MCF 10A (cell line): ENCODE results near the gene CBFA2T3. TPM values are rescaled to one million over a fixed set of nuclear protein-coding genes. Genes with fewer than 3 reads are reported as not detected.

Experiments used
- BruUV-seq: library from RNA; stranded (reverse); fragments of 400-500 nt; replicated peaks from 2 replicates; lab custom pipeline; 2021; lab: Mats Ljungman, UMichigan
- CTCF ChIA-PET: fragments of 300-600 bp; sonication (Branson Sonifier 250); formaldehyde crosslinking; extraction: SDS; loops from one replicate; lab custom pipeline; 2021; ENCODE audit warnings: antibody characterized with exemption, inconsistent platforms; lab: Yijun Ruan, JAX
- POLR2A ChIA-PET: fragments of 300-600, 350-650 bp; sonication (Branson Sonifier 250); formaldehyde crosslinking; extraction: SDS; loops from one replicate; lab custom pipeline; 2020; ENCODE audit warnings: antibody characterized with exemption, inconsistent platforms; lab: Yijun Ruan, JAX
- DNase-seq: peaks from one replicate; pipeline ENCODE4 v3.0.0-alpha.2; 2018; ENCODE audit not compliant: unreplicated experiment
- H3K27ac Mint-ChIP-seq: one replicate; pipeline ENCODE4 v1.8.0; 2022; ENCODE audit warnings: mild to moderate bottlenecking, low read depth, mixed read lengths; ENCODE audit not compliant: unreplicated experiment
- H3K27me3 Mint-ChIP-seq: one replicate; pipeline ENCODE4 v1.8.0; 2022; ENCODE audit warnings: mixed read lengths; ENCODE audit not compliant: insufficient read depth, unreplicated experiment
- H3K36me3 Mint-ChIP-seq: one replicate; pipeline ENCODE4 v1.8.0; 2022; ENCODE audit warnings: mild to moderate bottlenecking, moderate library complexity, mixed read lengths; ENCODE audit not compliant: insufficient read depth, unreplicated experiment
- H3K4me1 Mint-ChIP-seq: one replicate; pipeline ENCODE4 v1.8.0; 2022; ENCODE audit warnings: mixed read lengths; ENCODE audit not compliant: insufficient read depth, unreplicated experiment
- H3K4me3 Mint-ChIP-seq: one replicate; pipeline ENCODE4 v1.8.0; 2022; ENCODE audit warnings: mild to moderate bottlenecking, moderate library complexity, mixed read lengths; ENCODE audit not compliant: unreplicated experiment
- H3K9me3 Mint-ChIP-seq: one replicate; pipeline ENCODE4 v1.8.0; 2022; ENCODE audit warnings: mixed read lengths; ENCODE audit not compliant: unreplicated experiment
- CTCF ChIP-seq: fragments of 200-600 bp; IDR thresholded peaks from one replicate; pipeline ENCODE4 v1.8.0; 2022; ENCODE audit warnings: antibody characterized with exemption, mild to moderate bottlenecking; ENCODE audit not compliant: unreplicated experiment
- intact Hi-C: fragments of 100-400 bp; cut with micrococcal nuclease; formaldehyde crosslinking; loops from 2 replicates; pipeline ENCODE4 v1.14.1; 2022
- total RNA-seq: library from RNA; stranded (reverse); gene quantifications from 2 replicates; pipeline ENCODE4 v1.2.3, GENCODE V29; 2022

The CBFA2T3 gene
- total RNA-seq, 1 experiment from 2014 or later: not detected

- ChIA-PET CTCF (no interaction called here), POLR2A (no interaction called here)
- TF ChIP-seq CTCF: no peak
- no peak for DNase-seq
- H3K9me3 Mint-ChIP-seq: no peaks in the 10 kb centered on the region
- no peaks in the 10 kb centered on the region for H3K36me3 Mint-ChIP-seq
- no peaks in the 10 kb centered on the region for H3K27me3 Mint-ChIP-seq
- intact Hi-C loops: no loop called here
- peaks cover 5% of the 10 kb centered on the region for H3K4me1 Mint-ChIP-seq
- no TSS peak for BruUV-seq
- no peak overlapping the region for H3K27ac Mint-ChIP-seq
- no peak overlapping the region for H3K4me3 Mint-ChIP-seq
Measured at GRCh38 chr16:88906535-88907105, 70.4 kb downstream of the CBFA2T3 start.

- intact Hi-C loops: no loop called here
- Mint-ChIP-seq H3K27me3 (no peaks in the 10 kb centered on the region), H3K4me3 (no peak overlapping the region), H3K27ac (no peak overlapping the region), H3K36me3 (no peaks in the 10 kb centered on the region), H3K9me3 (no peaks in the 10 kb centered on the region), H3K4me1 (peaks cover 5% of the 10 kb centered on the region)
- CTCF ChIA-PET: no interaction called here
- BruUV-seq: no TSS peak
- DNase-seq: no peak
- TF ChIP-seq CTCF: no peak
- POLR2A ChIA-PET: no interaction called here
Measured at GRCh38 chr16:88906020-88906419, 71.0 kb downstream of the CBFA2T3 start.

- H3K4me1 Mint-ChIP-seq: peaks cover 5% of the 10 kb centered on the region
- H3K4me3 Mint-ChIP-seq: no peak overlapping the region
- no peaks in the 10 kb centered on the region for H3K9me3 Mint-ChIP-seq
- no TSS peak for BruUV-seq
- ChIA-PET POLR2A (interaction anchor here (0.6 kb wide), 1 partner anchor 18 kb away, joined by 3 read pairs; no protein-coding TSS in a partner anchor), CTCF (no interaction called here)
- H3K27me3 Mint-ChIP-seq: no peaks in the 10 kb centered on the region
- no peak for TF ChIP-seq CTCF
- no peak overlapping the region for H3K27ac Mint-ChIP-seq
- peak; percentile 10 for DNase-seq
- no peaks in the 10 kb centered on the region for H3K36me3 Mint-ChIP-seq
- intact Hi-C loops: no loop called here
Measured at GRCh38 chr16:88905563-88905962, 71.4 kb downstream of the CBFA2T3 start.

GRCh38 chr16:88904676-88905365 lies 72.2 kb downstream of the CBFA2T3 start:
- POLR2A ChIA-PET: interaction anchor here (0.6 kb wide), 1 partner anchor 19 kb away, joined by 3 read pairs; no protein-coding TSS in a partner anchor
- no peak for DNase-seq
- H3K4me3 Mint-ChIP-seq: no peak overlapping the region
- H3K27me3 Mint-ChIP-seq: no peaks in the 10 kb centered on the region
- CTCF ChIA-PET: no interaction called here
- TF ChIP-seq CTCF: no peak
- intact Hi-C loops: no loop called here
- H3K36me3 Mint-ChIP-seq: no peaks in the 10 kb centered on the region
- H3K9me3 Mint-ChIP-seq: no peaks in the 10 kb centered on the region
- no TSS peak for BruUV-seq
- peaks cover 5% of the 10 kb centered on the region for H3K4me1 Mint-ChIP-seq
- no peak overlapping the region for H3K27ac Mint-ChIP-seq
